Ishikawa (cell line): ENCODE results near the gene DESI1.

Experiments used
- CREB1 ChIP-seq: IDR thresholded peaks from 2 replicates; pipeline ENCODE4 v1.6.1; 2012; ENCODE audit warnings: low read depth
- EGR1 ChIP-seq: IDR thresholded peaks from 2 replicates; pipeline ENCODE4 v1.6.1; 2012
- MAX ChIP-seq: IDR thresholded peaks from 2 replicates; pipeline ENCODE4 v1.6.1; 2012
- RAD21 ChIP-seq: IDR thresholded peaks from 2 replicates; pipeline ENCODE4 v1.6.1; 2012; ENCODE audit warnings: low read depth
- REST ChIP-seq: IDR thresholded peaks from 2 replicates; pipeline ENCODE4 v1.6.1; 2012; ENCODE audit warnings: low read depth, mild to moderate bottlenecking
- TAF1 ChIP-seq: IDR thresholded peaks from 2 replicates; pipeline ENCODE4 v1.6.1; 2012; ENCODE audit warnings: low read depth, mild to moderate bottlenecking
- TEAD4 ChIP-seq: IDR thresholded peaks from 2 replicates; pipeline ENCODE4 v1.6.1; 2012

- no peak for TF ChIP-seq EGR1
- no peak for TF ChIP-seq CREB1
- no peak for TF ChIP-seq REST
- no peak for TF ChIP-seq RAD21
- no peak for TF ChIP-seq TEAD4
- no peak for TF ChIP-seq TAF1
- TF ChIP-seq MAX = peak; percentile 69
Observed at GRCh38 chr22:41557401-41558240, 63.2 kb downstream of the DESI1 start.
